Transverse colon (tissue), 4 donors: ENCODE results near the gene HOTAIR.

Experiments
- POLR2AphosphoS5 ChIP-seq, 3 donors: sonication (generic); formaldehyde crosslinking; IDR thresholded peaks; one replicate each; pipeline ENCODE4 v1.6.1; 2016; ENCODE audit warnings: antibody characterized with exemption in 3 of 3
- TF ChIP-seq, protein P1 (sequence below), 5 experiments: fragments of 200-600 bp in 3 of 5; fragments of 450-650 bp in 2 of 5; sonication (generic) in 3 of 5; IDR thresholded peaks; 1 replicate in 2 of 5; 2 replicates in 3 of 5; pipeline ENCODE4 v1.5.1; 2016 to 2017; ENCODE audit warnings: antibody characterized with exemption in 5 of 5, inconsistent platforms in 3 of 5, mild to moderate bottlenecking in 2 of 5, moderate library complexity in 1 of 5

DNA sequence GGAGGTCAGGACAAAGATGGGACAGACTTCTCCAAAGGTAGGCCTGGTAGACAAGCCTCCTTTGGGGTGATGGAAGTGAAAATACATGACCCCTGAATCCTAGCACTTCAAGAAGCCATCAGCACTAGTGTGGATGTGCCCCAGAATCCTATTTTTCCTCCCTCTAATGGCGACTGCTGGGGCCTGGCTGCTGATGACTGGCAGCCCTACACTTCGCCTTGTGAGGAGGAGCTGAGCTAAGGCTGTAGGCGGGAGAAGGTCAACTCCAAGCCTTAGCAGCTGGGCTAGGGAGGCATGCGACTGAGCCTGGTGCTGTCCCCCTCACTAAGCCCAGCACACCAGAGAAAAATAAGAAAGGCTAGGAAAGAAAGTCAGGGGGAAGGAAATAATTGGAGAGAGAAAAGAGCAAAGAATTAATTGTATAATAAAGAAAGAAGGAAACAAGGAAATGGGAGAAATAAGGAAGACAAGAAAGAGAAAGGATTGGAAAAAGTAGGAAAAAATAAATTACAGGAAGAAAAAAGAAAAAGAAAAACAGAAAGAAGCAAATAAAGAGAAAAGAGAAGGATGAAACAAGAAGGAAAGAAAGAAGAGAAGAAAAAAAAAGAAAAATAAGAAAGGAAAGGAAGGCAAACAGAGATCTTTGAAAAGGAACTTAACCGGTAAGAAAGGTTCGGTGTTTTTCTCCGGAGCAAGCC is 5.5 kb upstream of the HOTAIR start:
- TF ChIP-seq POLR2AphosphoS5 (IDR thresholded peaks at IDR 0.05), result no peak
- TF ChIP-seq, protein P1, sequence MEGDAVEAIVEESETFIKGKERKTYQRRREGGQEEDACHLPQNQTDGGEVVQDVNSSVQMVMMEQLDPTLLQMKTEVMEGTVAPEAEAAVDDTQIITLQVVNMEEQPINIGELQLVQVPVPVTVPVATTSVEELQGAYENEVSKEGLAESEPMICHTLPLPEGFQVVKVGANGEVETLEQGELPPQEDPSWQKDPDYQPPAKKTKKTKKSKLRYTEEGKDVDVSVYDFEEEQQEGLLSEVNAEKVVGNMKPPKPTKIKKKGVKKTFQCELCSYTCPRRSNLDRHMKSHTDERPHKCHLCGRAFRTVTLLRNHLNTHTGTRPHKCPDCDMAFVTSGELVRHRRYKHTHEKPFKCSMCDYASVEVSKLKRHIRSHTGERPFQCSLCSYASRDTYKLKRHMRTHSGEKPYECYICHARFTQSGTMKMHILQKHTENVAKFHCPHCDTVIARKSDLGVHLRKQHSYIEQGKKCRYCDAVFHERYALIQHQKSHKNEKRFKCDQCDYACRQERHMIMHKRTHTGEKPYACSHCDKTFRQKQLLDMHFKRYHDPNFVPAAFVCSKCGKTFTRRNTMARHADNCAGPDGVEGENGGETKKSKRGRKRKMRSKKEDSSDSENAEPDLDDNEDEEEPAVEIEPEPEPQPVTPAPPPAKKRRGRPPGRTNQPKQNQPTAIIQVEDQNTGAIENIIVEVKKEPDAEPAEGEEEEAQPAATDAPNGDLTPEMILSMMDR (IDR thresholded peaks at IDR 0.05), result no peak
